Omental fat pad (tissue), 4 donors: ENCODE data around the gene EGFL6. TPM values are rescaled to one million over a fixed set of nuclear protein-coding genes. Genes with fewer than 3 reads are reported as not detected.

Experiments
- ATAC-seq: fragments of 150-250 bp; one replicate; pipeline ENCODE4 v1.9.1; 2016; ENCODE audit warnings: mild to moderate bottlenecking, moderate library complexity; ENCODE audit not compliant: low FRiP score
- DNase-seq: peaks from one replicate; pipeline ENCODE4 v3.0.0-alpha.2; 2019; ENCODE audit warnings: low spot score
- total RNA-seq, 4 donors: library from RNA; depleted of rRNA; stranded (reverse); fragments of >200 nt; gene quantifications; one replicate each; pipeline ENCODE4 v1.1.0, GENCODE V29; 2016
- TF ChIP-seq, protein P1 (sequence below), 3 donors: fragments of 450-650 bp; IDR thresholded peaks; one replicate each; pipeline ENCODE4 v1.5.1; 2016 to 2017; ENCODE audit warnings: antibody characterized with exemption in 3 of 3, mild to moderate bottlenecking in 3 of 3, moderate library complexity in 2 of 3

Gene EGFL6
- total RNA-seq, 4 donors from 2014 or later, result 0.63 to 4.2 (median 1.2) TPM; not detected in 1

DNA sequence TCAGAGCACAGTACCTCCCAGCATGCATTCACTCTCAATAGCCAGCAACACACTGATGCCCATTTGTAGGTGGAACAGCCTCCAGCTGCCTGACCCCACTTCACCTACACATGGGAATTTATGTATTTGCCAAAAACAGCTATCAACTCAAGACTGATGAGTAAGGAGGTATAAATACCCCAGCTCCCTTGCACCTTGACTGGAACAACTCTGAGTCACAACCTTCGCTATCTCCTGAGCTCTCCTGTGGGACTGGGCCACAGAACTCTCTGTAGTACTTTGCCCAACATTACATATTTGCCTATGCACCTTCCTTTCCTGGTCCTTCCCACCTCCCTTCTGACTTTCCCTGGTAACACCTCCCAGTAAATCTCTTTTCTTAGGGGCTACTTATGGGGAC lies 16.5 kb upstream of the EGFL6 start:
- TF ChIP-seq, protein P1, sequence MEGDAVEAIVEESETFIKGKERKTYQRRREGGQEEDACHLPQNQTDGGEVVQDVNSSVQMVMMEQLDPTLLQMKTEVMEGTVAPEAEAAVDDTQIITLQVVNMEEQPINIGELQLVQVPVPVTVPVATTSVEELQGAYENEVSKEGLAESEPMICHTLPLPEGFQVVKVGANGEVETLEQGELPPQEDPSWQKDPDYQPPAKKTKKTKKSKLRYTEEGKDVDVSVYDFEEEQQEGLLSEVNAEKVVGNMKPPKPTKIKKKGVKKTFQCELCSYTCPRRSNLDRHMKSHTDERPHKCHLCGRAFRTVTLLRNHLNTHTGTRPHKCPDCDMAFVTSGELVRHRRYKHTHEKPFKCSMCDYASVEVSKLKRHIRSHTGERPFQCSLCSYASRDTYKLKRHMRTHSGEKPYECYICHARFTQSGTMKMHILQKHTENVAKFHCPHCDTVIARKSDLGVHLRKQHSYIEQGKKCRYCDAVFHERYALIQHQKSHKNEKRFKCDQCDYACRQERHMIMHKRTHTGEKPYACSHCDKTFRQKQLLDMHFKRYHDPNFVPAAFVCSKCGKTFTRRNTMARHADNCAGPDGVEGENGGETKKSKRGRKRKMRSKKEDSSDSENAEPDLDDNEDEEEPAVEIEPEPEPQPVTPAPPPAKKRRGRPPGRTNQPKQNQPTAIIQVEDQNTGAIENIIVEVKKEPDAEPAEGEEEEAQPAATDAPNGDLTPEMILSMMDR (IDR thresholded peaks at IDR 0.05), result no peak
- DNase-seq, result no peak
- ATAC-seq, result no peak

GRCh38 chrX:13565511-13565910 lies 3.9 kb upstream of the EGFL6 start:
- TF ChIP-seq, protein P1 (IDR thresholded peaks at IDR 0.05), result no peak
- DNase-seq (no peak), ATAC-seq (no peak)

DNA sequence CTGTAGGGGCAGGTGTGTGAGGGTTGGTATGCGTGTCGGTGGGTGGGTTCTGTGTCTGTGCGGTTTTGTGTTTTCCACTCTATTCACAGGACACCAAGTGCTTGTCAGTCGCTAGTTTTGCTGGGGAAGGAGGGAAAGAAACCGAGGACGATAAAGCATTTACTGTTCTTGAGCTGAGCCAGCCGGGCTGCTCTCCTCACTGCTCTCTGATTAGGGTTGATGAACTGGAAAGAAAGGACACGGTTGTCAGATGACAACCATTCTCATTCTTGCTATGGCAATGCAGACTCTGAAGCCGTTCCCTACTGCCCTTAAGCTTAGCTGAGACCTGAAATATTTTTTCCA lies 832 bp downstream of the EGFL6 start:
- TF ChIP-seq, protein P1 (IDR thresholded peaks at IDR 0.05), result no peak
- ATAC-seq (no peak), DNase-seq (no peak)

GRCh38 chrX:13571136-13571535 lies 1.7 kb downstream of the EGFL6 start:
- ATAC-seq (no peak), DNase-seq (no peak)
- TF ChIP-seq, protein P1 (IDR thresholded peaks at IDR 0.05), result no peak

DNA sequence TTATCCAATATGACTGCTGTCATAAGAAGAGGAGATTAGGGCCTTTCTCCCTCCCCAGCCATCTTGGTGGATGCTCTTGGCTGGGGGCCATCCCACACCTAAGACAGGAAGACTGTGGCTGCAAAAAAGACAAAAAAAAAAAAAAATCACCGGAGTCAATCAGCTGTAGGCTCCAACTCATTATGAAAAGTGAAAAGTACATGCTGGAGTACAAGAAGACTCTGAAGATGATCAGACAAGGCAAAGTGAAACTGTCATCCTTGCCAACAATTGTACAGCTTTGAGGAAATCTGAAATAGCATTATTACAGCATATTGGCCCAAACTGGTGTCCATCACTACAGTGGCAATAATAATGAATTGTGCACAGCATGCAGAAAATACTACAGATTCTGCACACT lies 5.2 kb downstream of the EGFL6 start:
- TF ChIP-seq, protein P1 (IDR thresholded peaks at IDR 0.05), result no peak
- ATAC-seq, result no peak
- DNase-seq, result no peak

GRCh38 chrX:13579661-13580060 lies 10.3 kb downstream of the EGFL6 start:
- DNase-seq (no peak), ATAC-seq (no peak)
- TF ChIP-seq, protein P1 (IDR thresholded peaks at IDR 0.05), result no peak

GRCh38 chrX:13581554-13581953 lies 12.2 kb downstream of the EGFL6 start:
- TF ChIP-seq, protein P1 (IDR thresholded peaks at IDR 0.05), result no peak
- DNase-seq (no peak), ATAC-seq (no peak)
